ENCODE results near the gene UGT1A9.

UGT1A9 gene

DNA sequence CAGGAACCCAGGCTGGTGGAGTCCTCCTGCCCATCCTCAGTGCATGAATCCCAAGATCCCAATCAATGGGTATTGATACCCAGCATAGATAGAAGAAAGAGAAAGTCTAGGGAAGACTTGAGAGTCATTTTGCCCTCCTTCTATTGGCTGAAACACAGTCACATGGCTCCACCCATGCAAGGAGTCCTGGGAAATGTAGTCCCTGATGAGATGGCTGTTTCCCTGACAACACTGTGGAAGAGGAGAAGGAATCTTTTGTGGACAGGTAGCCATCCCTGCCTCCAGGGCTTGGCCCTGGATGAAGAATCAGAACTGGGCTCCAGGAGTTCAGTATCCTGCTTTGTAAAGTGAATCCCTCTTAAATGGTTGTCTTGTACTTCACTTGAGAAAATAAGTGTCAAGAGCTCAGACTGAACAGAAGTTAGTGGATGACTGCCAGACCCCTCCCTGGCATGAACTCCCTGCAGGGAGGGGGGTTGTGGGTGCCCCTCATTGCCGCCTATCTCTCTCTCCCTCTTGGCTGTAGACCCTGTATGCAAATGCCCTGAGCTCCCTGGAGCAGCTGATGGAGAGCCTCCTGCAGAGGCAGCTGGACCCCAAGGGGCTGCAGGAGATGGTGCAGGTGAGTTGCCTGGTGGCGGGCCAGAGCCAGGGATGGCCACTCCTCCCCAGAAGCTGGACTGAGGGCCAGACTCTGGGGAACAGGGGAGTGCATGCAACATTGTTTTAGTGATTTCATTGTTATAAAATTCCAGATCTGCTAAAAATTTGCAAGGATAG lies 142.5 kb downstream of the UGT1A9 start:
- in situ Hi-C loops (cut with MboI; ENCODE audit: low sequenced_read_pairs) = no loop called here

- in situ Hi-C loops (cut with MboI; ENCODE audit: low sequenced_read_pairs) = no loop called here
These were observed 144.2 kb downstream of the UGT1A9 start for GRCh38 chr2:233815861-233816260.

GRCh38 chr2:233816334-233816733 lies 144.6 kb downstream of the UGT1A9 start:
- in situ Hi-C loops (cut with MboI; ENCODE audit: low sequenced_read_pairs) = no loop called here

- in situ Hi-C loops (cut with MboI; ENCODE audit: low sequenced_read_pairs) = no loop called here
These were observed 145.1 kb downstream of the UGT1A9 start for GRCh38 chr2:233816771-233817170.

DNA sequence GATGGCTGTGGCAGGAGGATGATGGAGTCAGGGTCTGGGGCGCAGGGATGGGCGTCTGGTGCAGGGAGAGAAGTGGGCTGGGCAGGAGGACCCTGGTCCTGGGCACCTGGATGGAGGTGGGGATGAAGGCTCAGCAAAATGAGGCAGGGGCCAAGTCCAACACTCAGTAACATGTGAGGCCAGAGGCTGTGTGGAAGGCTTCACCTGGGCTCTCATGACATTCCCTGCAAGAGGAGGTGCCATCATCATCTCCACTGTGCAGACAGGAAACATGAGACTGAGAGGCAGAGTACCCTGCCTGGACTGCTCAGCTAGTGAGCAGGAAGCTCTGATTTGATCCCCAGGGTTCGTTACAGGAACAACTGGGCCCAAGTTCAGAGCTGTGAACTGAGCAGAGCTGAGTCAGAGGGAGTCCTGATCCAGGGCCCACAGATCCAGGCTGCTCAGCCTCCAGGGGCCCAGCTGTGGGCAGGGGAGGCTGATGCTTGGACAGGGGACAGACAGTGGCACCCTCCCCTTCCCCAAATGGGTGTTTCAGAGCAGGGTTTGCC lies 145.7 kb downstream of the UGT1A9 start:
- in situ Hi-C loops (cut with MboI; ENCODE audit: low sequenced_read_pairs) = no loop called here

DNA sequence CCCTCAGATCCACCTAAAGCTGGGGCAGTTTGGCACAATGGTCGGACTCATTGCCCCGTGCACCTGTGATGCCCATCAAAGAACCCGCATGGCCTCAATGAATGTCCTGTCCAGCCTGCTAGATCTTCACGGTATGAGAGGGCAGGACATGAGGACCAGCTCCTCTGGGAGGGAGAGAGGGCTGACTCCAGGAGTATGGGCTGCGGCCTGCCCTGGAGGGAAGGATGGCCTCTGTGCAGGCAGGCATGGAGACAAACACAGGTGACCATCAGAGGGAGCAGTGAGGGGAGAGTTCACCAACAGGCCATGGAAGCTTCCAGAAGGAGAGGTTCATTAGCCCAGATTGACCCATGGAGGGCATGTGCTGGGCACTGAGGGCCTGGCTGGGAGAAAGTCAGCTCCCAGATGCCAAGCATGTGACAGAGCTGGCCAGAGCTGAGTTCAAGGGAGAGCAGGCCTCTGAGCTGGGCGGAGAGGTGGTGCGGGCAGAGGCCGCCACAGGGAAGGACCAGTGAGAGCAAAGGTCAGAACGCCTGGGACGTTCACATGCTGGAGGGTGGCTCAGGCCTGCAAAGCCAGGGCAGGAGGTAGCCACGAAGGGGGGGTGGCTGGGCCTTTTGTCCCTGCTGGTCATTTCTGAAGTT lies 146.4 kb downstream of the UGT1A9 start:
- in situ Hi-C loops (cut with MboI; ENCODE audit: low sequenced_read_pairs) = no loop called here

- in situ Hi-C loops (cut with MboI; ENCODE audit: low sequenced_read_pairs) = no loop called here
These were observed 147.2 kb downstream of the UGT1A9 start for GRCh38 chr2:233818639-233819621.

- in situ Hi-C loops (cut with MboI; ENCODE audit: low sequenced_read_pairs) = no loop called here
These were observed 148.4 kb downstream of the UGT1A9 start for GRCh38 chr2:233819884-233820773.

- in situ Hi-C loops (cut with MboI; ENCODE audit: low sequenced_read_pairs) = no loop called here
These were observed 149.0 kb downstream of the UGT1A9 start for GRCh38 chr2:233820774-233821105.

DNA sequence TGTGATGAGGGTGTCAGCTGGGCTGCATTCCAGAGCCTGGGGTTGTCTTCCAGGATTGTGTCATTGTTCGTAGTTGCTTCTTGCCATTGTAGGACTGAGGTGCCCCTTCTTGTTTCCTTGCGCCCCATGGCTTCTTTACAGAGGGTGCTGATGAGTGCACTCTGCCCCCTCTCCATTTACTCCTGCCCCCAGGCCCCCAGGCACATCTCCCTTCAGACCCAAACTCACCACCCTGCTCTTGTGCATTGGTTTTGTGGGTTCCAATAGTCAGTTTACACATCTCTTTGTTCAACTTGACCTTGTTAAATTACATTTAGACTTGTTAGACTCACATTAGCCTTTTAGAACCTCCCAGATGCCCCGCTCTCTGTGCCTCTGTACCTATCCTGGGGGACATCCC lies 149.5 kb downstream of the UGT1A9 start:
- in situ Hi-C loops (cut with MboI; ENCODE audit: low sequenced_read_pairs) = no loop called here

GRCh38 chr2:233821709-233822100 lies 150.0 kb downstream of the UGT1A9 start:
- in situ Hi-C loops (cut with MboI; ENCODE audit: low sequenced_read_pairs) = no loop called here

DNA sequence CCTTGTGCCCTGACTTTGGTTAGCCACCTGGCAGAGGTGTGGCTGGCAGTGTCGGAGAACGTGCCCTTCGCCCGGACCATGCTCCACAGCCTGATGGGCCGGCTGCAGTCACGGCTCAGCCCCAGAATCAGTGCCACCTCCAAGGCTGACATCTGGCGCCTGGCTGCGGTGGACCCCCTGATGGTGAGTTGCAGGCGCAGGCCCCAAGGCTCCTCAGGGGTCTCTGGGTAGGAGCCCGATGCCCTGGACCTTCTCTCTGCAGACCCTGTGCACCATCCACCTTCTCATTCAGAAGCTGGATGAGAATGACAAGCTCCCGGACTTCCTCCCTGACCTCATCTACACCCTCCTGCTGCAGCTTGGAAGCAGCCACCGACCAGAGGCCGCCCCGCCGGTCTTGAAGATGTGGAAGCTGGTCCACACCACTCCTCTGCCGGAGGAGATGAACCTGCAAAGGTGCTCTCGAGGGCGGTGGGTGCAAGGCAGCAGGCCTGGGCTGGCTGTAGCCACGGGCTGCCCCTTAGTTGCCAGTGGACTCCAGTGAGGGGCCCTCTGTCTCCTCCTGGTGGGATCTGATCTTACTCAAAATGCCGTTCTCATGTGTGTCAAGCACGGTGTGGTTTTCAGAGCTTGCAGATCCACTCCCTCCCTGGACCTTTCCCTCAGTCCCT lies 150.5 kb downstream of the UGT1A9 start:
- in situ Hi-C loops (cut with MboI; ENCODE audit: low sequenced_read_pairs) = no loop called here

Measured in HL-60/S4 treated with phorbol 12-myristate 13-acetate at 8.2 ng/mL for 4 days and 3 days (cell line).